BJ (cell line): Measurements from ENCODE around the gene B3GLCT. TPM values are rescaled to one million over a fixed set of nuclear protein-coding genes. Genes with fewer than 3 reads are reported as not detected.

Experiments used
- CTCF ChIA-PET: fragments of 350-600 bp; formaldehyde crosslinking; extraction: SDS; loops from one replicate; lab custom pipeline; 2021; ENCODE audit warnings: antibody characterized with exemption, inconsistent platforms; lab: Yijun Ruan, JAX
- POLR2A ChIA-PET: fragments of 300-600 bp; sonication (Branson Sonifier 250); formaldehyde crosslinking; extraction: SDS; loops from one replicate; lab custom pipeline; 2021; ENCODE audit warnings: antibody characterized with exemption; lab: Charles Lee
- DNase-seq: peaks from one replicate; pipeline ENCODE4 v3.0.0-alpha.2; 2011; ENCODE audit warnings: low read depth
- H3K27me3 ChIP-seq: 2 replicates; pipeline ENCODE4 v1.6.0; 2011; ENCODE audit warnings: low read length; ENCODE audit not compliant: control insufficient read depth, insufficient read depth
- H3K36me3 ChIP-seq: 2 replicates; pipeline ENCODE4 v1.5.1; 2011; ENCODE audit warnings: low read length; ENCODE audit not compliant: control insufficient read depth, insufficient read depth
- H3K4me3 ChIP-seq: 2 replicates; pipeline ENCODE4 v1.5.1; 2011; ENCODE audit warnings: low read depth, mild to moderate bottlenecking, control low read depth, low read length
- CTCF ChIP-seq: IDR thresholded peaks from 2 replicates; pipeline ENCODE4 v1.5.1; 2011; ENCODE audit warnings: low read depth, mild to moderate bottlenecking, control low read depth, inconsistent platforms, low read length, moderate library complexity; ENCODE audit not compliant: insufficient read depth
- polyA plus RNA-seq: library from polyadenylated mRNA; depleted of rRNA; stranded (reverse); fragments of >200 nt; gene quantifications from 2 replicates; pipeline ENCODE4 v1.2.3, GENCODE V29; 2011

B3GLCT gene
- polyA plus RNA-seq, 1 experiment = 3.3 TPM

- H3K27me3 ChIP-seq = no peaks in the 10 kb centered on the region
- H3K36me3 ChIP-seq = no peaks in the 10 kb centered on the region
- H3K4me3 ChIP-seq = no peak overlapping the region
- CTCF ChIA-PET = interaction anchor here (0.8 kb wide), 1 partner anchor 22 kb away, joined by 3 read pairs; no protein-coding TSS in a partner anchor
- no peak for TF ChIP-seq CTCF
- POLR2A ChIA-PET = no interaction called here
- DNase-seq = no peak
Observed at GRCh38 chr13:31223215-31223614, 23.4 kb downstream of the B3GLCT start.

- ChIA-PET CTCF (interaction anchor here (0.8 kb wide), 1 partner anchor 23 kb away, joined by 3 read pairs; no protein-coding TSS in a partner anchor), POLR2A (no interaction called here)
- DNase-seq = no peak
- no peak for TF ChIP-seq CTCF
- Histone ChIP-seq H3K4me3 (no peak overlapping the region), H3K27me3 (no peaks in the 10 kb centered on the region), H3K36me3 (no peaks in the 10 kb centered on the region)
Observed at GRCh38 chr13:31223640-31224039, 23.9 kb downstream of the B3GLCT start.

DNA sequence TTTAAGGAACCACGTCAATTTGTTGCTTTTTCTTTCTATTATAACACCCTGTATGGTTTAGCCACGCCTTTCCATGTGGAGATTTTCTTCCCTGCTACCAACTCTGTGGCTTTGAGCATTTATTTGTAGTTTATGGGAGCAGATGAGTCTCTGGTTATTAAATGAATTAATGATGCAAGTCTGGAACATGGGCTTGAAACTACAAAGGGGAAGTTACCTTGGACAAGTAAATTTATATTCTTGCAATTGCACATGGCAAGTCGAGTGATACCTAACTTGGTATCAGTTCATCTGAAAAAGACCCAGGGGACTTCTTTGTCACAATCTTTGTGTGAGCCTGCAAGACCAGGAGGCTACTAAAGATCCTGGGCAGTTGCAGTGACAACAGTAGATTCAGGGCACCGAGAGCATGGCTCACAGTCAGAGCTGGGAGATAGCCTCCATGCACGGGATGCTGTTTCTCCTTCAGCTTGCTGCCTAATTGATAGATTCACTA, 24.4 kb downstream of the B3GLCT start:
- no peaks in the 10 kb centered on the region for H3K36me3 ChIP-seq
- no peak for DNase-seq
- ChIA-PET CTCF (interaction anchor here (1.2 to 2.9 kb wide), 3 partner anchors 12 to 200 kb away, joined by 4 to 15 read pairs (median 12); no protein-coding TSS in a partner anchor), POLR2A (no interaction called here)
- no peak overlapping the region for H3K4me3 ChIP-seq
- TF ChIP-seq CTCF = no peak
- H3K27me3 ChIP-seq = no peaks in the 10 kb centered on the region

DNA sequence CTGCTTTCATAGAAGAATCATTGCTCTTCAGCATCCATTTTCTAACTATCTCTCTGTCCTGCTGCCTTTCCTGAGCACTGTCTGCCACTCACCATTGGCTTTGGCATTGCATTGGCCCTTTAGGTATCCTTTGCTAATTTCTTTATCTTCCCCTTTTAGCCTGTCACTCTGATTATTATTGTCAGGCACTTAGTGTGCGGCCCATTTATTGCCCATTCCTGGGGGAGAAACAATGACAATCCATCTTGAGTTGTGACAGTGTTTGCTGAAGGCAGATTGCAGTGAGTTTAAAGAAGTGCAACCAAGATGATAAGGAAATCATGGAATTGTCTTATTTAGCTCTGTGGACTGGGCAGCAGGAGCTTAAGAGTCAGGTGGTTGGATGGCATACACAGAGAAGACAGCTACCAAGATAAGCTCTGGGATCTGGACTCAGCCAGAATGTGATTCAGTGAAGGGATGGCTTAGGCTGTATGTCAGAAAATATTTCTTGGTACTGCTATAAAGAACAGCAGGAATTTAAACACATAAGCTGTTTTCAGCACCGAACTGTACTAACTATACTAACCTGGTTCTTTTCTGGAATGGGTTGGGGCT, 25.3 kb downstream of the B3GLCT start:
- no peak for DNase-seq
- Histone ChIP-seq H3K27me3 (no peaks in the 10 kb centered on the region), H3K4me3 (no peak overlapping the region), H3K36me3 (no peaks in the 10 kb centered on the region)
- CTCF ChIA-PET = interaction anchor here (0.7 to 2.9 kb wide), 4 partner anchors 11 to 200 kb away, joined by 3 to 15 read pairs (median 8); no protein-coding TSS in a partner anchor
- no peak for TF ChIP-seq CTCF
- POLR2A ChIA-PET = no interaction called here

DNA sequence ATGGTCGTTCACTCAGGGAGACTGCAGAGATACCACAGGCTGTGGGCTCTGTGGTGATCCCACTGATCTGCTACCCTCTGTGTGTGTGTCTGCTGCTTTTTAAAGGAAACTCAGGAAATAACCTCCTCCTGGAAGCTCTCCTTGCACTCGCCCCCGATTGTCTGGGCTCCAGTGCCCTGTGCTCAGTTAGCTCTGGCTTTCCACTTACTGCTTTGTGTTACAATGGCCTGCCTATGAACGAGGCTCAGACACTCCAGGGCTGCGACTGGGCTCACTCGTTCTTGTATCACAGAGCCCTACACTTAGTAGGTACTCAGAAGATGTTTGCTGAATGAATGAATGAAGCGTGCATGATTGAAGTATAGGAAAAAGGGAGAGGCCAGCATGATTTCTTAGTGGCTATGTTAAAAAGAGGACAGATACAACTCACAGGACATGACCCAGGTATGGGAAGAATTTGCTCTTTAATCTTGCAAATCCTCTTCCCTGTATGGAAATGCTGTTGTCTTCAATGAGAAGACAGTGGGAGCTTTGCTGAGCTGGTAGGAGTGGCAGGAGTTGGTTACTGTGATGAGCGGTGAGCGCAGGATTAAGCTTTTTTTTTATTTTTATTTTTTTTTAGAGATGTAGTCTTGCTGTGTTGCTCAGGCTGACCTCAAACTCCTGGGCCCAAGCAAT, 26.4 kb downstream of the B3GLCT start:
- H3K27me3 ChIP-seq = no peaks in the 10 kb centered on the region
- POLR2A ChIA-PET = no interaction called here
- H3K4me3 ChIP-seq = no peak overlapping the region
- no peak for TF ChIP-seq CTCF
- DNase-seq = no peak
- H3K36me3 ChIP-seq = no peaks in the 10 kb centered on the region
- CTCF ChIA-PET = interaction anchor here (2.3 to 2.9 kb wide), 2 partner anchors 10 to 198 kb away, joined by 12 to 15 read pairs; no protein-coding TSS in a partner anchor
